K562 (cell line): ENCODE data around the gene CCDC13. TPM values are rescaled to one million over a fixed set of nuclear protein-coding genes. Genes with fewer than 3 reads are reported as not detected.

Experiments
- ATAC-seq: fragments of 200-7000 bp; cut with Tn5 transposase; 3 replicates; pipeline ENCODE4 v1.9.1; 2020; ENCODE audit warnings: moderate library complexity
- BruUV-seq: library from RNA; stranded (reverse); fragments of 400-500 nt; replicated peaks from 2 replicates; lab custom pipeline; 2021; lab: Mats Ljungman, UMichigan
- CTCF ChIA-PET: fragments of 300-600 bp; formaldehyde crosslinking; extraction: SDS; loops from one replicate; lab custom pipeline; 2021; ENCODE audit warnings: low intra/inter-chr PET ratio; lab: Yijun Ruan, JAX
- POLR2A ChIA-PET: fragments of 300-600, 350-650 bp; sonication (Branson Sonifier 250); formaldehyde crosslinking; extraction: SDS; loops from one replicate; lab custom pipeline; 2021; ENCODE audit warnings: antibody characterized with exemption, inconsistent platforms; lab: Yijun Ruan, JAX
- DNase-seq, 4 experiments: peaks; one replicate each; pipeline versions ENCODE4 v3.0.0 to v3.0.0-alpha.2; 2011 to 2018; ENCODE audit warnings: low spot score in 3 of 4, mixed read lengths in 3 of 4; ENCODE audit errors: extremely low read depth in 1 of 4
- FAIRE-seq: peaks from 2 replicates; lab custom pipeline; 2011; peaks lifted over from hg19 to GRCh38; lab: Jason Lieb, UNC
- H2AFZ ChIP-seq: 2 replicates; pipeline ENCODE4 v1.6.0; 2011; ENCODE audit warnings: low read depth, low read length, control low read depth, inconsistent platforms
- H3K27ac ChIP-seq: fragments of 200-600 bp; 3 replicates; pipeline ENCODE4 v1.8.0; 2011; ENCODE audit warnings: low read depth, mild to moderate bottlenecking, control low read depth, inconsistent platforms, low read length, moderate library complexity, mixed read lengths; ENCODE audit errors: extremely low read depth
- H3K27me3 ChIP-seq, 2 experiments: fragments of 300-600 bp in 1 of 2; 2 replicates in 1 of 2; 3 replicates in 1 of 2; pipeline versions ENCODE4 v1.6.0 to v1.8.0; 2011; ENCODE audit warnings: inconsistent platforms in 2 of 2, low read length in 2 of 2, mild to moderate bottlenecking in 1 of 2, mixed read lengths in 1 of 2, moderate library complexity in 1 of 2; ENCODE audit not compliant: control insufficient read depth in 2 of 2, insufficient read depth in 2 of 2
- H3K36me3 ChIP-seq: fragments of 300-600 bp; 3 replicates; pipeline ENCODE4 v1.8.0; 2011; ENCODE audit warnings: mild to moderate bottlenecking, low read length, inconsistent platforms; ENCODE audit not compliant: control insufficient read depth, insufficient read depth
- H3K4me1 ChIP-seq, 2 experiments: fragments of 200-600 bp in 1 of 2; replicated peaks in 1 of 2; 2 replicates in 1 of 2; 3 replicates in 1 of 2; pipeline versions ENCODE4 v1.5.1 to v1.8.0; 2011; ENCODE audit warnings: inconsistent platforms in 2 of 2, low read length in 2 of 2, mild to moderate bottlenecking in 1 of 2, mixed read lengths in 1 of 2, moderate library complexity in 1 of 2; ENCODE audit not compliant: control insufficient read depth in 2 of 2, insufficient read depth in 2 of 2
- H3K4me2 ChIP-seq: 2 replicates; pipeline ENCODE4 v1.6.1; 2011; ENCODE audit warnings: low read length, control low read depth, inconsistent platforms, mixed read lengths; ENCODE audit not compliant: insufficient read depth
- H3K4me3 ChIP-seq: fragments of 200-600 bp; sonication (generic), shearing (Covaris generic); 2 replicates; pipeline ENCODE4 v1.5.1; 2016; ENCODE audit warnings: control low read depth, inconsistent platforms
- H3K79me2 ChIP-seq: fragments of 200-600 bp; 3 replicates; pipeline ENCODE4 v1.8.0; 2011; ENCODE audit warnings: low read length, inconsistent platforms; ENCODE audit not compliant: control insufficient read depth, insufficient read depth
- H3K9ac ChIP-seq, 2 experiments: 2 replicates each; pipeline versions ENCODE4 v1.6.0 to v1.6.1; 2011; ENCODE audit warnings: low read depth in 2 of 2, low read length in 2 of 2, control low read depth in 1 of 2, inconsistent platforms in 1 of 2, mild to moderate bottlenecking in 1 of 2, mixed read lengths in 1 of 2; ENCODE audit not compliant: insufficient read depth in 1 of 2
- H3K9me1 ChIP-seq: one replicate; pipeline ENCODE4 v1.6.0; 2011; ENCODE audit warnings: inconsistent platforms, mild to moderate bottlenecking, low read length, moderate library complexity; ENCODE audit not compliant: control insufficient read depth, insufficient read depth
- H3K9me3 ChIP-seq: replicated peaks from 2 replicates; pipeline ENCODE4 v1.5.1; 2011; ENCODE audit warnings: low read depth, low read length, inconsistent platforms; ENCODE audit not compliant: control insufficient read depth, insufficient read depth
- H4K20me1 ChIP-seq: replicated peaks from 2 replicates; pipeline ENCODE4 v1.6.1; 2011; ENCODE audit warnings: low read length, inconsistent platforms, mixed read lengths; ENCODE audit not compliant: control insufficient read depth, insufficient read depth
- ETS2 ChIP-seq: IDR thresholded peaks from 2 replicates; pipeline ENCODE4 v1.6.1; 2016; ENCODE audit warnings: borderline replicate concordance, missing genetic modification characterization, mild to moderate bottlenecking, moderate library complexity, missing compliant biosample characterization; ENCODE audit not compliant: poor library complexity, severe bottlenecking
- FOXA1 ChIP-seq: fragments of 450-650 bp; IDR thresholded peaks from 2 replicates; pipeline ENCODE4 v1.6.1; 2016; ENCODE audit warnings: mild to moderate bottlenecking, borderline replicate concordance
- KDM1A ChIP-seq, 2 experiments: fragments of 450-650 bp; IDR thresholded peaks; 2 replicates each; pipeline ENCODE4 v1.6.1; 2016; ENCODE audit warnings: mild to moderate bottlenecking in 2 of 2
- NFE2L1 ChIP-seq: fragments of 450-650 bp; IDR thresholded peaks from 2 replicates; pipeline ENCODE4 v1.6.1; 2016; ENCODE audit warnings: missing genetic modification characterization, low read depth, mild to moderate bottlenecking, missing compliant biosample characterization, moderate library complexity, borderline replicate concordance
- PRMT5 ChIP-seq: sonication (generic); formaldehyde crosslinking; IDR thresholded peaks from 2 replicates; pipeline ENCODE4 v1.5.0; 2020; ENCODE audit warnings: missing genetic modification reagents
- ZBED1 ChIP-seq: IDR thresholded peaks from 2 replicates; pipeline ENCODE4 v1.6.1; 2014
- ZNF398 ChIP-seq: fragments of 250-450 bp; sonication (Bioruptor Pico); IDR thresholded peaks from 2 replicates; pipeline ENCODE4 v1.8.0; 2021; ENCODE audit warnings: moderate library complexity, mild to moderate bottlenecking, inconsistent platforms
- WGBS: fragments of 100-300 bp; shearing (Covaris generic); methylation state at CpG from one replicate; pipeline ENCODE4 v1.1.6; 2016; ENCODE audit warnings: low coverage, mixed read lengths; ENCODE audit not compliant: insufficient coverage; ENCODE audit errors: missing lambda C conversion rate; 5-methylcytosine and 5-hydroxymethylcytosine counted together
- in situ Hi-C: fragments of 300-500 bp; cut with MboI; formaldehyde crosslinking; loops from 4 replicates; pipeline ENCODE4 v1.15.0; 2018; ENCODE audit warnings: inconsistent platforms, mixed read lengths
- intact Hi-C: fragments of 100-400 bp; cut with micrococcal nuclease; formaldehyde crosslinking; loops from 2 replicates; pipeline ENCODE4 v1.14.2; 2022
- polyA plus RNA-seq, 8 experiments: library from polyadenylated mRNA; depleted of rRNA in 4 of 8; stranded (reverse) in 5 of 8; unstranded in 3 of 8; fragments of >200 nt; fragmentation: Nextera tagmentation in 2 of 8; fragmentation: Illumina TruSeq in 1 of 8; extraction: Ambion mirVana in 2 of 8; extraction: Trizol in 1 of 8; gene quantifications; 2 replicates each; pipeline versions ENCODE4 v1.2.1 to v1.2.3, GENCODE V29; 2011 to 2014; ENCODE audit warnings: inconsistent platforms in 1 of 8, missing spikeins in 1 of 8
- total RNA-seq, 7 experiments: library from RNA; depleted of rRNA in 6 of 7; stranded (reverse); fragments of >200 nt in 6 of 7; fragmentation: Illumina TruSeq in 2 of 7; extraction: Trizol in 2 of 7; gene quantifications; 2 replicates each; pipeline versions ENCODE4 v1.2.1 to v1.2.3, GENCODE V29; 2011 to 2021; ENCODE audit warnings: low replicate concordance in 1 of 7

Gene CCDC13
- total and polyA plus RNA-seq, 9 of the 15 experiments (the other 6 are each of a cell fraction or from before 2014, with no cell fraction given), result 0.20 to 0.70 (median 0.48) TPM; not detected in 2

DNA sequence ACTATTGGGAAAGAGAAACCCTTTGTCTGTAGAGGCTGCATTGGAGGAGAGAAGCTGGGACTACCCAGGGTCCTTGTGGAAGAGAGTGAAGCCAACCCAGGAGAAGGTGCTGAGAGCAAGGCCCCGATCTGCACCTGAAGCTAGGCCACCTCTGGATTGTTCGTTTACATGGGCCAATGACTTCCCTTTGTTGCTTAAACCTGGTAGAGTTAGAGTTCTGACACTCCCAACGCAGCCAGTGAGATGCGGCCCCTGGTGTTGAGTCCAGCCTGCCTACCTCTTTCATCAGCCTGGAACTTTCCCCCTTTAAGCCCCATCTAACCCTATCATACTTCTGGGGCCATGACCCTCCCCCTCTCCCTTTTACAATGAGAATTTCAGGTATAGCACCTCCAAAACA lies 30.8 kb downstream of the CCDC13 start:
- CTCF ChIA-PET, result no interaction called here
- TF ChIP-seq NFE2L1, result no peak
- TF ChIP-seq ZBED1, result no peak
- TF ChIP-seq FOXA1, result no peak
- TF ChIP-seq ZNF398 (CRISPR knock-in tag), result no peak
- no peak for TF ChIP-seq ETS2 (tag)
- TF ChIP-seq PRMT5 (CRISPR knock-in tag), result no peak
- no peak for TF ChIP-seq KDM1A (IDR thresholded peaks at IDR 0.05)
- TF ChIP-seq, all 486 proteins: peak for 0
- Histone ChIP-seq H3K9me3 (no peaks in the 10 kb centered on the region), H3K36me3 (no peaks in the 10 kb centered on the region), H3K4me1 (no peaks in the 10 kb centered on the region; a peak in 1 of 5 replicates), H2AFZ (no peak overlapping the region), H3K9me1 (no peaks in the 10 kb centered on the region), H3K27ac (no peak overlapping the region), H4K20me1 (peaks cover 2% of the 10 kb centered on the region; the same call in 1 of the 2 replicates), H3K4me2 (no peak overlapping the region), H3K4me3 (no peak overlapping the region), H3K79me2 (no peaks in the 10 kb centered on the region), H3K27me3 (peaks cover 6 to 24% of the 10 kb centered on the region in 2 experiments; a peak in 4 of 5 replicates), H3K9ac (0 out of 4 replicates have a peak overlapping the region, but pooled peaks of 1 of the 2 experiments have one; percentile 23)
- no TSS peak for BruUV-seq
- FAIRE-seq (no peak), ATAC-seq (peak; percentile 18; the same call in 1 of the 3 replicates), DNase-seq (no peak)
- intact Hi-C loops, result no loop called here
- in situ Hi-C loops, result loop anchor here (10.0 kb wide), 1 partner anchor 167 kb away; no protein-coding TSS in a partner anchor
- WGBS, result 6% methylated on average over 4 of the region's 4 CpGs
- POLR2A ChIA-PET, result interaction anchor here (1.0 to 1.3 kb wide), 3 partner anchors 11 to 240 kb away, joined by 3 read pairs; partner anchors contain the start of gene VIPR1
